UCSD-AML1 (cell line): Measurements from ENCODE around the gene RSPH9.
A peak's percentile ranks its signal among the peaks of the same experiment; 100 is the strongest.

ENCODE experiments used
- DNase-seq: peaks from one replicate; lab custom pipeline; 2025; ENCODE audit not compliant: unreplicated experiment; lab: John Stamatoyannopoulos, UW

RSPH9 gene

DNA sequence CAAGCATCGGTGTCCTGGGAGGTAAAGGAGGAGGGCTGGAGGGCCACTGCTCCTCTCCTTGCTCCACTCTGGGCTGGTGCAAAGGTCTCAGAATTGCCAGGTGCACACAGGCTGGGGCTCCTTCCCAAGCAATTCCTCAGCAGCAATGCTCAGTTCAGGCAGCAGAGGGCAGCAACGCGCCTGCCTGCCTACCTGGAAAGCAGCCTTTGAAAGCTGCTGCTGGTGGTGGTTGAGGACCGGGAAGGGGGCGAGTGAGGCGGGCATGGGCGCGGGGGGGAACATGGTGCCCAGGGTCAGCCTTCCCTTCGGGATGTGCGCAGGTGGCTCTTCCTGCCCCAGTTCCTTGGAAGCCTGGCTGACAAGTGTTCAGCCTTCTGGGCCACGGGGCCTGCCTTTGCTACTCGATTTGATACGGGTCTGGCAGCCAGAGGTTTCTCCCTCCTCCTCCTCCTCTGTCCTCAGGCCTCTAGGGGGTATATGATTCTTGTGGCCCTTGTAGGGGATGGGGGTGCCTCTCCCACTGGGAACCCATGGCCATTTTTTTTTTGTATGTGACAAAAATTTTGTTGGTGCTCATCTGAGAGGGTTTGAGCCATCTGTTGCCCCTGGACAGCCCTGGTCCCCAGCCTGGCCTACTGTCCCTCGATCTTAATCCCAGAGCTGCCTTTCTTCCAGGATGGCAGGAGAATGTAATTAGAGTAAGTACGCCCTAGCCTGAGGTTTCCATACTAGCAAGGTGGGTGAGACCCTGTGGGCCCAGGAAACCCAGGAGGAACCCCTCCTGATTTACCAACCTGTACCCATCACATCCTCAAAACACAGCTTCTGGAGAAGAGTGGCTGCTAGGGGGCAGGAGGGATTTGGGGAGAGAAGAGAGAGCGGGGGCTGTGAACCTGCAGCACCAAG, 22.7 kb downstream of the RSPH9 start:
- peak; percentile 81 for DNase-seq

- DNase-seq = peak; percentile 71
Measured at GRCh38 chr6:43668151-43669028, 23.6 kb downstream of the RSPH9 start.

DNA sequence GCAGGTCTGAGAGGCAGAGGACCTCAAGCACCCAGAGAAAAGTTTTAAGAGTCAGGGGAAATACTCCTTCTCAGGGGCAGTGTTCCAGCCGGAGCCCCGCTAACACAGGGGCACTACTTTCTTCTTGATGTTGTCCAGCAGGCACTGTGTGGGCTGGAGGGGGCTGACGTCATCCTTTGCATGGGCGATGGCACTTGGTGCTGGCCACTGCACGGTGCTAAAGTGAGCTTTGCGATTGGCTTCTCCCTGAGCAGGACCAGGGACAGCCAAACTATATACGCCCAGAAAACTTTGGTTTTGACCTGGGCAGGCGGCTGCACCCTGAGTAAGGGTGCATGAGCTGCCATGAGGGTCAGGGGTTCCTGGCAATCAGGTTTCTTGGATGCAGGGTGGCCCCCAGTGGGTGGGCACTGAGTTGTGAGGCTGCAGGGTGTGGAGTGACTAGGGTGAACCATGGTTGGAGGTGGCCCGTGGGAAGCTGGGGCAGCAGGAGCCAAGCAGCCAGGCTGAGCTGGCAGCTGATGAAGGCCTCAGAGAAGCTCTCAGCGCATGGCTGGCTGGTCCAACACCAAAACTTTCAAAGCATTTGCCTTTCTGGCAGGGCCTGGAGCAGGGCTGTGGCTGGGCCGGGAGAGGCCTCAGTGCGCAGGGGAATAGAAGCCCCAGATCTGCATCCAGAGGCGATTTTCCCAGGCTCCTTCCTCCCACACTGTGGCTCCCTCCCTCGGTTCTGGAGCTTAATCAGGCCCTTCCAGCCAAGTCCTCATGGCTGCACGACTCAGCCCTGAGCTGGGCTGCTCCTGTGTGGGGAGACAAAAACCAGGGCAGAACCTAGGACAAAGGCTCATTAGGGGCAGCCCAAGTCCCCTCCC, 24.4 kb downstream of the RSPH9 start:
- DNase-seq = no peak

DNA sequence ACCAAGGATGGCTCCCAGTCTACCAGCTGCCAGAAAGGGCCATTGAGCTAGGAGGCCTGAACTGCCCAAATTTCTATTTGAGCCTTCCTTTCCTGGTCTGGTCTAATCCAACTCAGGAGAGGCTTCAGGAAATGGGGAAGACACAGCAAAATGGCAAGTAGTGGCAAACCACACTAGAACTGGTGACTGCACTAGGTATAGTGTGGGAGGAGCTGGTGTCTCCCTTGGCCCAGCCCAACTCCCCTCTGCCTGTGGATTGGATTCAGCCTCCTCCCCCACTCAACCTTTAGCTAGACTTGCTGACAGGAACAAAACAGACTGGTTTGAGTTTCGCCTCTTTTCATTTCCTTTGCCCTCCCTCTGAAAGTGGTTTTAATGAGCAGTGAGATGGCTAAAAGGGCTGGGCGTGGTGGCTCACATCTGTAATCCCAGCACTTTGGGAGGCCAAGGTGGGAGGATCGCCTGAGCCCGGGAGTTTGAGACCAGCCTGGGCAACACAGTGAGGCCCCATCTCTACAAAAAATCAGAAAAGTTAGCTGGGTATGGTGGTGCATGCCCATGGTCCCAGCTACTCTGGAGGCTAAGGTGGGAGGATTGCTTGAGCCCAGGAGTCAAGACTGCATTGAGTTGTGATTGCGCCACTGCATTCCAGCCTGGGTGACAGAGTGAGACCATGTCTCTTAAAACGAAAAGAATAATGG, 25.2 kb downstream of the RSPH9 start:
- DNase-seq = peak; percentile 37

DNA sequence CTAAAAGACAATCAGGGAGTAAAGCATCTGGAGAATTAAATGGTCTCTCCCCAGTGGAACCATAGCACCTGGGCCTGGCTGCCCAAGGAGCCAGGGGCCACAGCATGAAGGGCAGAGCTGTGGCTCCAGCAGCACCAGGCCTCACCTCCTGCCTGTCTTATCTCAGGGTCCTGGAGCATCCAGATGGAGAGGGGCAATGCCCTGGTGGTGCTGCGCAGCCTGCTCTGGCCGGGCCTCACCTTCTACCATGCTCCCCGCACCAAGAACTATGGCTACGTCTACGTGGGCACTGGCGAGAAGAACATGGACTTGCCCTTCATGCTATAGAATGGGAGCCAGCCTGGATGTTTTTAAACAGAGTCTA, 25.8 kb downstream of the RSPH9 start:
- DNase-seq = no peak

GRCh38 chr6:43671011-43671800, 26.4 kb downstream of the RSPH9 start:
- no peak for DNase-seq

GRCh38 chr6:43671801-43672690, 27.2 kb downstream of the RSPH9 start:
- no peak for DNase-seq

DNA sequence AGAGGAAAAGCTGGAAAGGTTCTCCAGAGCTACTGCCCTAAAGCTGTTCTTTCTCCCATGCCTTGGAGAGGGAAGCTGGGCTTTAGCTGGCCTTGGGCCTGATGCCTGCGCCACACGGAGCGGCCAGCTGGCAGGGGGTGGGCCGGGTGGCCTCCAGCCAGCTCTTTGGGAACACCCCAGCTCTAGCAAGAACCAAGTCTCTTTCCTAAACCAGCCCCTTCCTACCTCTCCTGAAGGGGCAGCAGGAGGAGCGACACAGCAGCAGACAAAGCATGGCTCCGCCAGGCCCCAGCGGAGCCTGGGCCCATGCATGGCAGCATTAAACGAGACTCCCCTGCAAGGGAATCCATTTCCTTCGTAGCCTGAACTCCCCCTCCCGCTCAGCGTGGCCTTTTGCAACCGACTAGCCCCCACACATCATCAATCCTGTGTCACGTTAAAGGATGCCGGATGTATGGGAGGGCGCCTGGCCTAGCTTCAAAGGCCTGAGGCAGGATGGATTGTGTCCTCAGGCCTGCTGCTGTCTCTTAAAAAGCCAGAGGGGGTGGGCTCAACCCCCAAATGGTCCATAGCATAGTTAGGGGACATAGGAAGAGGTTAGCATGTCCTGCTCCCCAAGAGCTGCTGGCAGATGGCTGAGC, 28.7 kb downstream of the RSPH9 start:
- DNase-seq = no peak

GRCh38 chr6:43674291-43674690, 29.5 kb downstream of the RSPH9 start:
- no peak for DNase-seq

DNA sequence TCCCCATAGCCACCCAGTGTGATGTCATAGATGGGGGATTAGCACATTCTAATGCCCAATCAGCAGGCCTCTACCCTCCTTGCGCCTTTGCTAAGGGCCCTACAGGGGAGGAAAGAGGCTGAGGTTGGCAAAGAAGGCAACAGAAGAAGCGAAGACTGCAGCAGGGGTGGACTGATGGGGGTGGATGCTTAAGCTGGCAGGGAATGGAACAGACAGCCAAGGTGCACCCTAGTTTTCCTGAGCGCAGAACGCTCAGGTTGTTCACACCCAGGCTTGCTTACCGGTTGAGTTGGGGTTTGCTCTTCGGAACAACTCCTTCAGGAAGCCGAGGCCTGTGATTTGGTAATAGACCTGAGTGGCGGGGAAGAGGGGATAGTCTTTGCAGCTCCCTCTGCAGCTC, 30.1 kb downstream of the RSPH9 start:
- DNase-seq = no peak

DNA sequence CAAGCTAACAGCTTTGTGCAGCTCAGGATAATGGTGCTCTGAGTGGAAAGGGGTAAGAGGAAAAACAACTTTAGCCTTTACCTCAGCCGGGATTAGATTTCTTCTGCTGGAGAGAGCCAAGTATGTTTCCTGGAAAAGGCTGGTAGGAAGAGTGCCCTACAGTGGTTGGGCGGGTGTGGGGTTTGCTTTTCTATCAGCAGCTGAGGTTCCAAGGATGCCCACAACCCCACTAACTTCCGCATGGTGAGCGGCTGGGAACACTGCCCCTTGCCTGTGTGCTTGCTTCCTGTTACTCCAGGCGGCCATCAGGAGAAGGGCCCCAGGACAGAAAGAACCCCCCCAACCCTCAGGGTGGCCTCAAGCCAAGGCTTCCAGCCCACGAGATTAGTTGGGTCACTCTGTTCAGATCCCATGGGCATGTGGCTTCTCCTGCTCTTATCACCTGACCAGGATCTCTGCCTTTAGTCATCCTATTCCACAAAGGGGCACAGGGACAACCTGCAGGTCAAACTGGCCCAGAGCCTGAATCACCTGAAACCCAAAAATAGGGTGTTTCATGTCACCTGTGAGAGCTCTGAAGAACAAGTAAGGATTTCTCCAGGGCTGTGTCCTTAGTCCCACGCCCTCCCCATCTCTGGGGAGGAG, 32.2 kb downstream of the RSPH9 start:
- no peak for DNase-seq

GRCh38 chr6:43677759-43678158, 32.9 kb downstream of the RSPH9 start:
- DNase-seq = no peak

- DNase-seq = no peak
Measured at GRCh38 chr6:43678341-43678740, 33.5 kb downstream of the RSPH9 start.

DNA sequence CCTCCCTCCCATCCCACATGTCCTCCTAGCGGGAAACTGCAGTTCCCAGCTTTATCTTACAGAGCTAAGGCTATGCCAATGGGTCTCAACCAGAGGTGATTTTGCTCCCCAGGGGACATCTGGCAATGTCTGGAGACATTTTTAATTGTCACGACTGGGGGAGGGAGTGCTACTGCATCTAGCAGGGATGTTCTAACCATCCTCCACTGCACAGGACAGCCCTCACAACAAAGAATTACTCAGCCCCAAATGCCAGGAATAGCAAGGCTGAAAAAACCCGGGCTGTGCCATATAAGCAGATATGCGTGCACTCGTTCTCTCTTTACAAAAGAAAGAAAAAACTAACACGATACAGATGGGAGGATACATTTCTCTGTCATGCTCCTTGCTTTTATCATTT, 34.2 kb downstream of the RSPH9 start:
- no peak for DNase-seq

- DNase-seq = no peak
Measured at GRCh38 chr6:43680308-43681200, 35.7 kb downstream of the RSPH9 start.

- DNase-seq = no peak
Measured at GRCh38 chr6:43681303-43681702, 36.5 kb downstream of the RSPH9 start.
